B cell (primary cell): ENCODE data around the gene KRTAP5-1. TPM values are rescaled to one million over a fixed set of nuclear protein-coding genes. Genes with fewer than 3 reads are reported as not detected.

Source experiments
- ATAC-seq: fragments of 200-7000 bp; cut with Tn5 transposase; one replicate; pipeline ENCODE4 v1.10.0; 2021; ENCODE audit warnings: low read depth, mild to moderate bottlenecking, moderate number of reproducible peaks, moderate library complexity
- CTCF ChIA-PET: fragments of 350-600 bp; sonication (Branson Sonifier 250); formaldehyde crosslinking; loops from one replicate; lab custom pipeline; 2021; ENCODE audit warnings: antibody characterized with exemption, inconsistent platforms; lab: Charles Lee
- POLR2A ChIA-PET: fragments of 350-600 bp; sonication (Branson Sonifier 250); formaldehyde crosslinking; loops from one replicate; lab custom pipeline; 2021; ENCODE audit warnings: antibody characterized with exemption; lab: Charles Lee
- DNase-seq: peaks from one replicate; pipeline ENCODE4 v3.0.0; 2013
- H2AFZ ChIP-seq: 2 replicates; pipeline ENCODE4 v1.6.1; 2012; ENCODE audit warnings: mild to moderate bottlenecking, low read depth, low read length; ENCODE audit not compliant: insufficient read depth, poor library complexity, severe bottlenecking
- H3K27ac ChIP-seq, 2 donors: 1 replicate in 1 of 2; 2 replicates in 1 of 2; pipeline ENCODE4 v1.5.1; 2012 to 2013; ENCODE audit warnings: low read length in 2 of 2, mild to moderate bottlenecking in 2 of 2, moderate library complexity in 1 of 2
- H3K27me3 ChIP-seq, 4 experiments: fragments of 200-600 bp in 1 of 4; sonication (generic) in 1 of 4; replicated peaks in 1 of 4; 1 replicate in 2 of 4; 2 replicates in 2 of 4; pipeline versions ENCODE4 v1.6.1 to v1.7.0; 2013 to 2016; ENCODE audit warnings: low read length in 3 of 4, mild to moderate bottlenecking in 2 of 4, mixed read lengths in 1 of 4, moderate library complexity in 1 of 4; ENCODE audit not compliant: insufficient read depth in 4 of 4, control insufficient read depth in 3 of 4; ENCODE audit errors: control extremely low read depth in 1 of 4
- H3K36me3 ChIP-seq, 2 experiments: replicated peaks in 1 of 2; 1 replicate in 1 of 2; 2 replicates in 1 of 2; pipeline versions ENCODE4 v1.6.1 to v1.7.1; 2013; ENCODE audit warnings: low read length in 1 of 2; ENCODE audit not compliant: insufficient read depth in 2 of 2, control insufficient read depth in 1 of 2; ENCODE audit errors: control extremely low read depth in 1 of 2, extremely low read depth in 1 of 2
- H3K4me1 ChIP-seq, 2 donors: fragments of 200-600 bp in 1 of 2; sonication (generic) in 1 of 2; 1 replicate in 1 of 2; 2 replicates in 1 of 2; pipeline versions ENCODE4 v1.5.1 to v1.6.1; 2013 to 2017; ENCODE audit warnings: low read length in 2 of 2; ENCODE audit not compliant: control insufficient read depth in 2 of 2, insufficient read depth in 2 of 2
- H3K4me2 ChIP-seq: replicated peaks from 2 replicates; pipeline ENCODE3; 2012; ENCODE audit warnings: mild to moderate bottlenecking, low read depth, low read length; ENCODE audit not compliant: poor library complexity, severe bottlenecking
- H3K4me3 ChIP-seq, 5 experiments: fragments of 200-600 bp in 1 of 5; sonication (generic) in 1 of 5; 1 replicate in 3 of 5; 2 replicates in 2 of 5; pipeline versions ENCODE4 v1.5.1 to v1.7.0; 2011 to 2016; ENCODE audit warnings: low read length in 4 of 5, mild to moderate bottlenecking in 4 of 5, low read depth in 2 of 5, control low read depth in 1 of 5, moderate library complexity in 1 of 5; ENCODE audit not compliant: insufficient read depth in 1 of 5; ENCODE audit errors: control extremely low read depth in 1 of 5, extremely low read depth in 1 of 5
- H3K79me2 ChIP-seq: fragments of 200-600 bp; sonication (generic); one replicate; pipeline ENCODE4 v1.6.0; 2016; ENCODE audit warnings: low read length; ENCODE audit not compliant: control insufficient read depth, insufficient read depth
- H3K9ac ChIP-seq: fragments of 200-600 bp; sonication (generic); 2 replicates; pipeline ENCODE4 v1.6.1; 2017; ENCODE audit warnings: mild to moderate bottlenecking, low read length, moderate library complexity
- H3K9me3 ChIP-seq, 3 donors: one replicate each; pipeline versions ENCODE4 v1.6.1 to v1.7.1; 2013; ENCODE audit warnings: low read length in 2 of 3; ENCODE audit not compliant: control insufficient read depth in 2 of 3, insufficient read depth in 1 of 3; ENCODE audit errors: control extremely low read depth in 1 of 3
- H4K20me1 ChIP-seq: 2 replicates; pipeline ENCODE4 v1.6.0; 2012; ENCODE audit warnings: mild to moderate bottlenecking, low read length; ENCODE audit not compliant: insufficient read depth, control insufficient read depth, poor library complexity, severe bottlenecking
- H3K27ac Mint-ChIP-seq: one replicate; pipeline ENCODE4 v1.8.0; 2021; ENCODE audit warnings: mixed read lengths
- H3K27me3 Mint-ChIP-seq: one replicate; pipeline ENCODE4 v1.8.0; 2021; ENCODE audit warnings: mixed read lengths
- H3K4me1 Mint-ChIP-seq: one replicate; pipeline ENCODE4 v1.8.0; 2021; ENCODE audit warnings: mixed read lengths
- H3K4me3 Mint-ChIP-seq: one replicate; pipeline ENCODE4 v1.8.0; 2021; ENCODE audit warnings: mixed read lengths
- H3K9me3 Mint-ChIP-seq: one replicate; pipeline ENCODE4 v1.8.0; 2022; ENCODE audit warnings: mixed read lengths; ENCODE audit not compliant: insufficient read depth
- EZH2 ChIP-seq: IDR thresholded peaks from 2 replicates; pipeline ENCODE4 v1.6.1; 2012; ENCODE audit warnings: borderline replicate concordance, low read depth, mild to moderate bottlenecking, moderate library complexity, low read length; ENCODE audit not compliant: insufficient read depth, poor library complexity, severe bottlenecking
- WGBS: methylation state at CpG from one replicate; pipeline ENCODE4 v1.1.5; 2013; ENCODE audit warnings: missing lambda C conversion rate; ENCODE audit not compliant: insufficient coverage; 5-methylcytosine and 5-hydroxymethylcytosine counted together
- intact Hi-C: fragments of 100-400 bp; cut with micrococcal nuclease; formaldehyde crosslinking; loops from one replicate; pipeline ENCODE4 v1.10.0; 2022
- polyA plus RNA-seq: library from polyadenylated mRNA; depleted of rRNA; stranded (reverse); fragments of >200 nt; gene quantifications from 2 replicates; pipeline ENCODE4 v1.2.3, GENCODE V29; 2012
- total RNA-seq, 2 donors: library from RNA; stranded (reverse); fragments of 120-200 nt in 1 of 2; gene quantifications; 1 replicate in 1 of 2; 2 replicates in 1 of 2; pipeline versions ENCODE4 v1.2.3 to v1.2.4, GENCODE V29; 2013 to 2022
- TF ChIP-seq, protein P1 (sequence below): fragments of 200-600 bp; IDR thresholded peaks from one replicate; pipeline ENCODE4 v1.8.0; 2022; ENCODE audit warnings: antibody characterized with exemption, mild to moderate bottlenecking

Gene KRTAP5-1
- total and polyA plus RNA-seq, 2 donors (not counting 1 experiment from before 2014, with no cell fraction given): not detected

DNA sequence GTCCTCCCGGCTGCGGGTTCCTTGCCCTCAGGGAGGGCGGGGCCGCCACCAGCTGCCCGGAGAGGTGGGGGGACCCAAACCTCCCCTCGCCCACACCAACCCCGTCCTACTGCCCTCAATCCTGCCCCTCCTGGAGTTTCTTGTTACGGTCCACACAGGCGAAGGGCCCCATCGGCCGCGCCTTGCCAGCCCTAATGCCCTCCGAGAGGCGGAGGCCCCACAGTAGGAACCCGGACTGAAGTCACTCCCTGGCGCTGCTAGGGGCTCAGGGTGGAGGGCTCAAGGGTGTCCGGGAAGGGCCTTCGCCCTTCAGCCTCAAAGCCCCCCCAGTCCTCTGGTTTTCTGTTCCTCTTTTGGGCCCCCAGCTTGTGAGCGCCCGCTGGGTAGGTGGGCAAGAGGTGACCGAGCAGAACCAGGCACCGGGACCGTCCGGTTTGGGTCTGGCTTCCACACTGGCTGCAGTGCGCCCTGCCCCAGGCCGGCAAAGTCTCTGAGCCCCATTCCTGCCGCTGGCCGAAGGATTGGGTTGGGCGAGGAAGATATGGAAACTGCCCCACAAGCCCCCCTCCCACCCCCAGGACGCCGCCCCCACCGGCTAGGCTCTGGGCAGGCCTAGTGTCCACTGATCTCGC, 37.5 kb downstream of the KRTAP5-1 start:
- ATAC-seq: no peak
- Mint-ChIP-seq H3K4me3 (peak overlapping the region; percentile 78), H3K9me3 (no peaks in the 10 kb centered on the region), H3K4me1 (peaks cover 16% of the 10 kb centered on the region), H3K27me3 (peaks cover 14% of the 10 kb centered on the region), H3K27ac (no peak overlapping the region)
- no peaks in the 10 kb centered on the region for H3K36me3 ChIP-seq
- no peaks in the 10 kb centered on the region for H3K79me2 ChIP-seq
- peak; percentile 52 for DNase-seq
- H3K27ac ChIP-seq: no peak overlapping the region
- H4K20me1 ChIP-seq: peaks cover 8% of the 10 kb centered on the region
- peak overlapping the region; percentile 95 for H3K4me2 ChIP-seq
- ChIA-PET POLR2A (interaction anchor here (2.2 kb wide), 1 partner anchor 26 kb away, joined by 9 read pairs; no protein-coding TSS in a partner anchor), CTCF (interaction anchor here (0.8 to 2.7 kb wide), 8 partner anchors 26 to 604 kb away, joined by 3 to 60 read pairs (median 10); partner anchors contain the start of gene KRTAP5-5)
- peak overlapping the region in 4 of 5 experiments; percentile 19 to 59 (median 34) for H3K4me3 ChIP-seq
- peaks cover 0 to 56% (median 19%) of the 10 kb centered on the region in 4 experiments for H3K27me3 ChIP-seq
- H2AFZ ChIP-seq: no peak overlapping the region
- TF ChIP-seq EZH2: no peak
- TF ChIP-seq, protein P1, sequence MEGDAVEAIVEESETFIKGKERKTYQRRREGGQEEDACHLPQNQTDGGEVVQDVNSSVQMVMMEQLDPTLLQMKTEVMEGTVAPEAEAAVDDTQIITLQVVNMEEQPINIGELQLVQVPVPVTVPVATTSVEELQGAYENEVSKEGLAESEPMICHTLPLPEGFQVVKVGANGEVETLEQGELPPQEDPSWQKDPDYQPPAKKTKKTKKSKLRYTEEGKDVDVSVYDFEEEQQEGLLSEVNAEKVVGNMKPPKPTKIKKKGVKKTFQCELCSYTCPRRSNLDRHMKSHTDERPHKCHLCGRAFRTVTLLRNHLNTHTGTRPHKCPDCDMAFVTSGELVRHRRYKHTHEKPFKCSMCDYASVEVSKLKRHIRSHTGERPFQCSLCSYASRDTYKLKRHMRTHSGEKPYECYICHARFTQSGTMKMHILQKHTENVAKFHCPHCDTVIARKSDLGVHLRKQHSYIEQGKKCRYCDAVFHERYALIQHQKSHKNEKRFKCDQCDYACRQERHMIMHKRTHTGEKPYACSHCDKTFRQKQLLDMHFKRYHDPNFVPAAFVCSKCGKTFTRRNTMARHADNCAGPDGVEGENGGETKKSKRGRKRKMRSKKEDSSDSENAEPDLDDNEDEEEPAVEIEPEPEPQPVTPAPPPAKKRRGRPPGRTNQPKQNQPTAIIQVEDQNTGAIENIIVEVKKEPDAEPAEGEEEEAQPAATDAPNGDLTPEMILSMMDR: no peak
- peak overlapping the region; percentile 54 for H3K9ac ChIP-seq
- intact Hi-C loops: no loop called here
- peaks cover 0 to 10% (median 0%) of the 10 kb centered on the region in 3 donors for H3K9me3 ChIP-seq
- peaks cover 23 to 27% of the 10 kb centered on the region in 2 donors for H3K4me1 ChIP-seq
- 3% methylated on average over 21 of the region's 33 CpGs for WGBS
